Prostate gland (tissue), 2 donors: ENCODE data around the gene DSTN. TPM values are rescaled to one million over a fixed set of nuclear protein-coding genes. Genes with fewer than 3 reads are reported as not detected.

Source experiments
- DNase-seq: peaks from one replicate; pipeline ENCODE4 v3.0.0-alpha.2; 2019; ENCODE audit warnings: low spot score
- H3K27ac ChIP-seq, 2 donors: fragments of 200-600 bp; sonication (generic); 2 replicates each; pipeline ENCODE4 v1.5.1; 2017 to 2019
- H3K27me3 ChIP-seq: fragments of 200-600 bp; sonication (generic); replicated peaks from 2 replicates; pipeline ENCODE4 v1.5.1; 2019; ENCODE audit not compliant: insufficient read depth
- H3K36me3 ChIP-seq, 2 donors: fragments of 200-600 bp; sonication (generic); 1 replicate in 1 of 2; 2 replicates in 1 of 2; pipeline versions ENCODE4 v1.5.1 to v1.8.1; 2017 to 2019
- H3K4me1 ChIP-seq: fragments of 200-600 bp; sonication (generic); replicated peaks from 2 replicates; pipeline ENCODE4 v1.5.1; 2019
- H3K4me3 ChIP-seq, 2 donors: fragments of 200-600 bp; sonication (generic); 2 replicates each; pipeline ENCODE4 v1.5.1; 2017 to 2019
- H3K9me3 ChIP-seq: fragments of 200-600 bp; sonication (generic); 2 replicates; pipeline ENCODE4 v1.5.1; 2017
- POLR2A ChIP-seq: fragments of 450-650 bp; IDR thresholded peaks from one replicate; pipeline ENCODE4 v1.6.1; 2016; ENCODE audit warnings: antibody characterized with exemption, mild to moderate bottlenecking
- POLR2AphosphoS5 ChIP-seq: sonication (generic); formaldehyde crosslinking; IDR thresholded peaks from one replicate; pipeline ENCODE4 v1.6.1; 2017; ENCODE audit warnings: antibody characterized with exemption
- WGBS: methylation state at CpG from one replicate; pipeline ENCODE4 v1.1.5; 2018; 5-methylcytosine and 5-hydroxymethylcytosine counted together
- intact Hi-C: fragments of 100-400 bp; cut with DNase I; formaldehyde crosslinking; loops from one replicate; pipeline ENCODE4 v1.14.2; 2022
- total RNA-seq, 2 donors: library from RNA; depleted of rRNA; stranded (reverse); fragments of >200 nt; gene quantifications; one replicate each; pipeline ENCODE4 v1.1.0, GENCODE V29; 2016
- TF ChIP-seq, protein P1 (sequence below), 4 experiments: fragments of 200-600 bp in 2 of 4; fragments of 450-650 bp in 2 of 4; sonication (generic) in 2 of 4; IDR thresholded peaks; 1 replicate in 3 of 4; 2 replicates in 1 of 4; pipeline ENCODE4 v1.5.1; 2016 to 2019; ENCODE audit warnings: antibody characterized with exemption in 4 of 4, mild to moderate bottlenecking in 2 of 4, moderate library complexity in 2 of 4

The DSTN gene
- total RNA-seq, 2 donors from 2014 or later: 284 to 559 TPM

DNA sequence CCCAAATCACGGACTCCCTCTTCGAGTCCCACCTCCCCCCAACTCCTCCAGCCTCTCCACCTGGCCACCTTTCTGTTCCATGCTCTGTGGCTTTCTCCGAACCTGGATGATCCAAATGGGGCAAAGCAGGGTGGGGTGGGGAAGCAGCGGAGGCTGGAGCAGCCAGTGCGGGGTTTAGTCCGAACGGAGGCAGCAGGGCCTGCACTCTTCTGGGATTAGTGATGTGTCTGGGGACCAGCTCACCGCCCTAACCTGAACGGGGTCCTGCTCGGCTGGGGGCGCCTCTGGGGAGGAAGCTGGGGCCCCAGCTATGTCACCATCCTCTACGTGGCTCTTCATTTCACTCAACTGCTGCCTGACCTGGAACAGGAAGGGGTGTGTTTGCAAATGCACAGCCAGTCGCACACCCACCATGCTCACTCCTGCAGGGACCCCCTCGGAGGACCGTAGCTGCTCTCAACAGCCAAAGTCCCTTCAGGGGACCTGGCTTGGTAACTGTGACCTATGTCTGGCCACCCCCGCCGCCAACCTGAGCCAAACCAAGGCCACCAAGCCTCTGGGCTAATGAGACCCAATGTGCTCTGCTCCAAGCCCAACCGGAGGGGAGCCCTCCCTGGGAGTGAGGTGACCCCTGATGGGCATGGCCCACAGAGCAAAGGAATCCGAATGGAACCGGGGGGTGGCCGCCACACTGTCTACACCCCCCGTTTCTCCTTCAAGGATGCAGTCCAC lies 46.8 kb downstream of the DSTN start:
- intact Hi-C loops: loop anchor here (1.0 kb wide), 2 partner anchors 79 to 111 kb away; no protein-coding TSS in a partner anchor
- no peak overlapping the region for H3K27ac ChIP-seq

DNA sequence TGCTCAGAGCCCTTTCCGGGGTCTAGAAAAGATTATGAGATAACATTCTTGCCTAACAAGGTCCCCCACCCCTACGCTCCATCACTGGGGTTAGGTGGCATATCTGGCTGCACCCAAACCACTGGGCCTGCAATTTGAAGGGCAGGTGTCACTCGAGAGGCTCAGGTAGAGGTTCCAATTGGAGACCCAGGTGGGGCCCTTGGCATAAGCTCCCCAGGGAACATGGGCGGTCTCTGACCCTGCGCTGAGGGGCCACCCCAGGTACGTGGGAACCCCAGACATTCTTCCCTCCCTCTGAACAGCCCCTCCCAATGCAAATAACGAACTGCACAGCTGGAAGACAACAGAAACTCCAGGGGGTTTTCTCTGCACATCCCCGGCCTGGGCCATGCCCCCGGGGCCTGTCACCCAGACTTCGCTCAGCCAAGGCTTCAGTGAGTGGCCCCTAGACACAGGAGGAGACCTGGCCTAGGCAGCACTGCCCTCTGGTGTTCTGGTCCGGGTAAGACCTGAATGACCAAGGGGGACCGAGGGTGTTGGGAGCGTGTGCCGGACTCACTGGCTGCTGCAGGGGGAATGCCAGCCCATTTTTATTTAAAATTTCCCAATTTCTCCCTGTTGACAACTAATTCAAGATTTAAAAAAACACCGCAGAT lies 47.5 kb downstream of the DSTN start:
- H3K4me1 ChIP-seq: peaks cover 3% of the 10 kb centered on the region
- peak overlapping the region in 1 of 2 donors; percentile 18 for H3K27ac ChIP-seq
- H3K27me3 ChIP-seq: no peaks in the 10 kb centered on the region
- intact Hi-C loops: loop anchor here (1.0 kb wide), 2 partner anchors 80 to 112 kb away; no protein-coding TSS in a partner anchor
- H3K36me3 ChIP-seq: peaks cover 4 to 25% of the 10 kb centered on the region in 2 donors
- TF ChIP-seq, protein P1, sequence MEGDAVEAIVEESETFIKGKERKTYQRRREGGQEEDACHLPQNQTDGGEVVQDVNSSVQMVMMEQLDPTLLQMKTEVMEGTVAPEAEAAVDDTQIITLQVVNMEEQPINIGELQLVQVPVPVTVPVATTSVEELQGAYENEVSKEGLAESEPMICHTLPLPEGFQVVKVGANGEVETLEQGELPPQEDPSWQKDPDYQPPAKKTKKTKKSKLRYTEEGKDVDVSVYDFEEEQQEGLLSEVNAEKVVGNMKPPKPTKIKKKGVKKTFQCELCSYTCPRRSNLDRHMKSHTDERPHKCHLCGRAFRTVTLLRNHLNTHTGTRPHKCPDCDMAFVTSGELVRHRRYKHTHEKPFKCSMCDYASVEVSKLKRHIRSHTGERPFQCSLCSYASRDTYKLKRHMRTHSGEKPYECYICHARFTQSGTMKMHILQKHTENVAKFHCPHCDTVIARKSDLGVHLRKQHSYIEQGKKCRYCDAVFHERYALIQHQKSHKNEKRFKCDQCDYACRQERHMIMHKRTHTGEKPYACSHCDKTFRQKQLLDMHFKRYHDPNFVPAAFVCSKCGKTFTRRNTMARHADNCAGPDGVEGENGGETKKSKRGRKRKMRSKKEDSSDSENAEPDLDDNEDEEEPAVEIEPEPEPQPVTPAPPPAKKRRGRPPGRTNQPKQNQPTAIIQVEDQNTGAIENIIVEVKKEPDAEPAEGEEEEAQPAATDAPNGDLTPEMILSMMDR (IDR thresholded peaks at IDR 0.05): peak; percentile 78 to 96 (median 86)
- TF ChIP-seq POLR2AphosphoS5: no peak
- no peak for TF ChIP-seq POLR2A
- WGBS: 58% methylated on average over 15 of the region's 15 CpGs
- peak; percentile 73 for DNase-seq
- no peaks in the 10 kb centered on the region for H3K9me3 ChIP-seq
- no peak overlapping the region for H3K4me3 ChIP-seq

More for the DNA sequence above, 46.8 kb downstream of the DSTN start:
- TF ChIP-seq, protein P1 (IDR thresholded peaks at IDR 0.05): no peak
- TF ChIP-seq POLR2AphosphoS5 (no peak), POLR2A (no peak)
- H3K4me3 ChIP-seq: no peak overlapping the region
- 85% methylated on average over 22 of the region's 22 CpGs for WGBS
- H3K9me3 ChIP-seq: no peaks in the 10 kb centered on the region
- H3K4me1 ChIP-seq: peaks cover 3% of the 10 kb centered on the region
- peaks cover 4 to 23% of the 10 kb centered on the region in 2 donors for H3K36me3 ChIP-seq
- no peaks in the 10 kb centered on the region for H3K27me3 ChIP-seq
- DNase-seq: no peak

GRCh38 chr20:17617868-17618672 lies 48.2 kb downstream of the DSTN start:
- intact Hi-C loops: loop anchor here (1.0 kb wide), 2 partner anchors 81 to 113 kb away; no protein-coding TSS in a partner anchor
- Histone ChIP-seq H3K4me1 (peaks cover 3% of the 10 kb centered on the region), H3K4me3 (no peak overlapping the region), H3K27me3 (no peaks in the 10 kb centered on the region), H3K27ac (peak overlapping the region in 1 of 2 donors; percentile 18), H3K36me3 (peaks cover 4 to 30% of the 10 kb centered on the region in 2 donors), H3K9me3 (no peaks in the 10 kb centered on the region)
- DNase-seq: peak; percentile 74
- TF ChIP-seq POLR2AphosphoS5: peak; percentile 32
- TF ChIP-seq, protein P1 (IDR thresholded peaks at IDR 0.05): peak in 1 of 4 experiments; percentile 1
- TF ChIP-seq POLR2A: no peak
- 68% methylated on average over 20 of the region's 20 CpGs for WGBS

- WGBS: 88% methylated on average over 10 of the region's 10 CpGs
- H3K4me3 ChIP-seq: no peak overlapping the region
- no peak for DNase-seq
- TF ChIP-seq POLR2A (no peak), POLR2AphosphoS5 (no peak)
- TF ChIP-seq, protein P1 (IDR thresholded peaks at IDR 0.05): no peak
- no peaks in the 10 kb centered on the region for H3K9me3 ChIP-seq
- intact Hi-C loops: no loop called here
- peaks cover 3% of the 10 kb centered on the region for H3K4me1 ChIP-seq
- no peak overlapping the region for H3K27ac ChIP-seq
- no peaks in the 10 kb centered on the region for H3K27me3 ChIP-seq
- H3K36me3 ChIP-seq: peaks cover 4 to 35% of the 10 kb centered on the region in 2 donors
Measured at GRCh38 chr20:17618673-17619013, 48.8 kb downstream of the DSTN start.
